HL-60 (cell line): Measurements from ENCODE around the gene C12orf60.

Experiments used
- GABPA ChIP-seq: IDR thresholded peaks from 2 replicates; pipeline ENCODE4 v1.6.1; 2012; ENCODE audit warnings: low read depth
- POLR2AphosphoS5 ChIP-seq: IDR thresholded peaks from 2 replicates; pipeline ENCODE4 v1.6.1; 2012; ENCODE audit warnings: low read depth
- REST ChIP-seq: IDR thresholded peaks from 2 replicates; pipeline ENCODE4 v1.6.1; 2012; ENCODE audit warnings: low read depth; ENCODE audit not compliant: insufficient replicate concordance
- TF ChIP-seq, protein P1 (sequence below): IDR thresholded peaks from one replicate; pipeline ENCODE4 v1.5.1; 2011; ENCODE audit warnings: low read length, control low read depth, inconsistent platforms; ENCODE audit not compliant: insufficient read depth

DNA sequence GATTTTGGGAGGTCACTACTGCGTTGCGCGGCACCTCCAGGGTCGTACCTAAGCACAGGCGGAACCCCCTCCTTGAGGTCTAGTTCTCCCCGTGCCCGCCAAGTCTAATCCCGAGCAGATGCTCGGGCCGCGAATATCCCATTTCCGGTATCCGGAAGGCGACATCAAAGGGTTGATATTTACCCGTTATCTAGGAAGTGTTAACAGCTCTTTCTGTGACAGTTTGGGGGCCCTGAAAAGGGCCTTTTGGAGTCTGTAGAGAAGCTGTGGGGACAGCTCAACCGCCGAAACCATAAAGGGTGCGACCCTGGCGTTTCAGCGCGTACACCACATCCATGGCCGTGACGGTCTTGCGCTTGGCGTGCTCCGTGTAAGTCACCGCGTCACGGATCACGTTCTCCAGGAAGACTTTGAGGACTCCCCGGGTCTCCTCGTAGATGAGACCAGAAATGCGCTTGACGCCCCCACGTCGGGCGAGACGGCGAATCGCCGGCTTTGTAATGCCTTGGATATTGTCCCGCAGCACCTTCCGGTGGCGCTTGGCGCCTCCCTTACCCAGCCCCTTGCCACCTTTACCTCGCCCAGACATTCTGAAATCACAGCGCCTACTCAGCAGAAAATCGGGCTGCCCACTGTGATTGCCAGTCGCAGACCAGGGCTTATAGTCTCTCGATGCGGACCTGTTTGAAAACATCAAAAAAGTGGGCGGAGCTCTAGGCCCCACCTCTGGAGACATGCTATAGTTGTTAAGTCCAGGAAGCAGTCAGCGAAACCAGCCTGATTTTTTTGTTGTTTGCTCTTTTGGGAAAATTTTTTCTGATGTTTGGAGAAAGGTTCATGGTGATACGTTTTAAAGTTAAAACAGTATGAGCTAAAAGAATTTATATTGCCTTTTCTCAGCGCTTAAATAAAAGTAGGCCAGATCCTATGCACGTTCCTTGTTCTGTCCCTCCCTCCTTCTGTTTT lies 32.7 kb upstream of the C12orf60 start:
- TF ChIP-seq, protein P1, sequence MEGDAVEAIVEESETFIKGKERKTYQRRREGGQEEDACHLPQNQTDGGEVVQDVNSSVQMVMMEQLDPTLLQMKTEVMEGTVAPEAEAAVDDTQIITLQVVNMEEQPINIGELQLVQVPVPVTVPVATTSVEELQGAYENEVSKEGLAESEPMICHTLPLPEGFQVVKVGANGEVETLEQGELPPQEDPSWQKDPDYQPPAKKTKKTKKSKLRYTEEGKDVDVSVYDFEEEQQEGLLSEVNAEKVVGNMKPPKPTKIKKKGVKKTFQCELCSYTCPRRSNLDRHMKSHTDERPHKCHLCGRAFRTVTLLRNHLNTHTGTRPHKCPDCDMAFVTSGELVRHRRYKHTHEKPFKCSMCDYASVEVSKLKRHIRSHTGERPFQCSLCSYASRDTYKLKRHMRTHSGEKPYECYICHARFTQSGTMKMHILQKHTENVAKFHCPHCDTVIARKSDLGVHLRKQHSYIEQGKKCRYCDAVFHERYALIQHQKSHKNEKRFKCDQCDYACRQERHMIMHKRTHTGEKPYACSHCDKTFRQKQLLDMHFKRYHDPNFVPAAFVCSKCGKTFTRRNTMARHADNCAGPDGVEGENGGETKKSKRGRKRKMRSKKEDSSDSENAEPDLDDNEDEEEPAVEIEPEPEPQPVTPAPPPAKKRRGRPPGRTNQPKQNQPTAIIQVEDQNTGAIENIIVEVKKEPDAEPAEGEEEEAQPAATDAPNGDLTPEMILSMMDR, result no peak
- no peak for TF ChIP-seq REST
- TF ChIP-seq POLR2AphosphoS5, result no peak
- 0 out of 2 replicates have a peak, but pooled peaks have one; percentile 19 for TF ChIP-seq GABPA
